GM18511 (cell line): Measurements from ENCODE around the gene ATP2C1.
"Not testable (repeated sequence)": the region's sequence is repeated elsewhere in the genome, so short reads cannot be mapped to it uniquely, and the experiment has no call there.

Experiments used
- ATAC-seq: cut with Tn5 transposase; IDR thresholded peaks from one replicate; pipeline ENCODE4 v1.9.1; 2021; ENCODE audit warnings: mild to moderate bottlenecking, moderate library complexity; ENCODE audit not compliant: unreplicated experiment

The ATP2C1 gene

GRCh38 chr3:131033480-131034080, 139.7 kb downstream of the ATP2C1 start:
- no peak for ATAC-seq

DNA sequence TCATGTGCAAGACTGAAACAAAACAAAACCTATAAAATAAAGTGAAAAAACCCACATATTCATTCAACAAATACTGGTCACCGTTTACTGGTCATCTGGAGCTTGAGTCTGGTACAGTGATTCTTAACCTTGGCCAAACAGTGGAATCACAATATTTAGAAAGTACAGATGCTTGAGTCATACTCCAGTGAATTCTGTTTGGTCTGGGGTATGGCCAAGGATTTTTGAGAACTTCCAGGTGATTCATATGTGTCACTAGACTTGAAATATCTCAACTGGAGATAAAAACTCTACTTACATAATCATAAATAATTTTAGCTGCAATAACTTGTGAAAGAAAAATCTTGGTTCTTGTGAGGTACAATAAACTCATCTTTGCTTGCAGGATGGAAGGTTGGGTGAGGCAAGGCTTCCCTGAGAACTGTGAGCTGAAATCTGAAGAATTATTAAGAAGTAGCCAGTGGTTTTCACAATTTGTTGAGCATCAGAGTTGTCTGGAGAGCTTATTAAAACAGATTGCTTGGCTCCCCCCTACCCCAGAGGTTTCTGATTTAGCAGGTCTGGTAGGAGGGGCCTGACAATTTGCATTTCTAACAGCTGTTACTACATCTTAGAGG, 142.4 kb downstream of the ATP2C1 start:
- ATAC-seq, result no peak

DNA sequence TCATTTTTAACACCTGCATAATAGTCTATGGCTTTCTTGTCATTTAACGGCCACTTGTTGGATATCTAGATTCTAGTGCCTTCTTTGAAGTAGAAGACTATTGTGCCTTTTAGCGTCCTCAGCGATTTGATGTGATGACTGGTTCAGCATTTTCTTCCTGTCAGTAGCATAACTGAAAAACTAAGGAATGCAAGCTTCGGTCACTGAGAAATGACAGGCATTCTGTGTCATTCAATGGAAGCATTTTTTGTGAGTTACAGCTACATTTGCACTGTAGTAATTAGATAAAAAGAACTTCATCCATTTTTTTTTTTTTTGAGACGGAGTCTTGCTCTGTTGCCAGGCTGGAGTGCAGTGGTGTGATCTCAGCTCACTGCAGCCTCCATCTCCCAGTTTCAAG, 143.1 kb downstream of the ATP2C1 start:
- no peak for ATAC-seq

GRCh38 chr3:131038326-131038725, 144.4 kb downstream of the ATP2C1 start:
- no peak for ATAC-seq

GRCh38 chr3:131042271-131042985, 148.5 kb downstream of the ATP2C1 start:
- ATAC-seq, result not testable (repeated sequence)

DNA sequence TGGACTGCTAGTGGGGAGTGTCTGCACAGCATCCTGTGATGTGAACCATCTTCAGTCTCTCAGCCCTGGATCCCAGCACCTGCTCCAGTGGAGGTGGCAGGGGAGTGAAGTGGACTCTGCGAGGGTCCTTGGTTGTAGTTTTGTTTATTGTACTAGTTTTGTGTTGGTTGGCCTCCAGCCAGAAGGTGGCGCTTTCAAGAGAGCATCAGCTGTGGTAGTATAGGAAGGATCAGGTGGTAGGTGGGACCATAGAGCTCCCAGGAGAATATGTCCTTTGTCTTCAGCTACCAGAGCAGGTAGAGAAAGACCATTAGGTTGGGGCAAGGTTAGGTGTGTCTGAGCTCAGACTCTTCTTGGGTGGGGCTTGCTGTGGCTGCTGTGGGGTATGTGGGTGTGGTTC, 153.7 kb downstream of the ATP2C1 start:
- ATAC-seq, result no peak

- ATAC-seq, result no peak
These were observed 154.1 kb downstream of the ATP2C1 start for GRCh38 chr3:131048030-131048429.

DNA sequence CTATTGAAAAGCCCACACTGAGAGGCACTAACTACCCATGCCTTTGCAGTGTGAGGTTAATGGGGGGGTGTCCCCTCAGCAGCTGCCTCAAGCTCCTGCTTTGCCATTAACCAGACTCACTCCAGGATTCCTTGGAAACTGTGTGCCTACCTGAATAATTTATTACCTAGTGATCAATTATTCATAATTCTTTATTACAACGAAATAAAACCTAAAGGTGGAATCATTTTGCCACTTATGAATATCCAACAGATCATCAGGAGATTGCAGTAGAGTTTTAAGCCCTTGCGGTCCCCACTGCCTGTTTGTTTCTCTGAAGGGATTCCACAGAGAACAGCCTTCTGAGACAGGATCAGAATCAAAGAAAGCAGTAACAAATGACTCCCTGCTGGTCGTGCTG, 156.1 kb downstream of the ATP2C1 start:
- ATAC-seq, result no peak

- ATAC-seq, result no peak
These were observed 159.4 kb downstream of the ATP2C1 start for GRCh38 chr3:131053043-131053859.
